IMR-90 (cell line): ENCODE data around the gene SMC5. TPM values are rescaled to one million over a fixed set of nuclear protein-coding genes. Genes with fewer than 3 reads are reported as not detected.

Experiments used
- ATAC-seq: fragments of 200-7000 bp; cut with Tn5 transposase; 2 replicates; pipeline ENCODE4 v1.9.1; 2020; ENCODE audit warnings: low read depth, mild to moderate bottlenecking, moderate library complexity
- BruUV-seq: library from RNA; stranded (reverse); fragments of 400-500 nt; replicated peaks from 2 replicates; lab custom pipeline; 2021; lab: Mats Ljungman, UMichigan
- CTCF ChIA-PET: fragments of 300-600 bp; formaldehyde crosslinking; extraction: SDS; loops from one replicate; lab custom pipeline; 2021; ENCODE audit warnings: antibody characterized with exemption; lab: Yijun Ruan, JAX
- POLR2A ChIA-PET: fragments of 300-600 bp; sonication (Branson Sonifier 250); formaldehyde crosslinking; loops from one replicate; lab custom pipeline; 2022; ENCODE audit warnings: antibody characterized with exemption; ENCODE audit not compliant: unreplicated experiment; lab: Charles Lee
- DNase-seq: peaks from one replicate; pipeline ENCODE4 v3.0.0; 2013
- H2AFZ ChIP-seq: replicated peaks from 2 replicates; pipeline ENCODE3; 2013; ENCODE audit warnings: low read length, mild to moderate bottlenecking; ENCODE audit not compliant: poor library complexity
- H2AK5ac ChIP-seq: 2 replicates; pipeline ENCODE4 v1.6.1; 2013; ENCODE audit warnings: low read depth, low read length, inconsistent platforms
- H2AK9ac ChIP-seq: replicated peaks from 2 replicates; pipeline ENCODE3; 2013; ENCODE audit warnings: mild to moderate bottlenecking, low read depth, low read length, moderate library complexity; ENCODE audit not compliant: poor library complexity
- H2BK120ac ChIP-seq: 2 replicates; pipeline ENCODE4 v1.6.1; 2013; ENCODE audit warnings: low read depth, low read length, inconsistent platforms
- H2BK15ac ChIP-seq: 3 replicates; pipeline ENCODE4 v1.6.1; 2013; ENCODE audit warnings: low read depth, low read length, inconsistent platforms
- H2BK20ac ChIP-seq: 2 replicates; pipeline ENCODE4 v1.6.1; 2013; ENCODE audit warnings: low read depth, mild to moderate bottlenecking, inconsistent platforms, low read length, moderate library complexity
- H2BK5ac ChIP-seq: 2 replicates; pipeline ENCODE4 v1.6.1; 2013; ENCODE audit warnings: mild to moderate bottlenecking, low read depth, low read length, inconsistent platforms; ENCODE audit not compliant: poor library complexity, severe bottlenecking
- H3K14ac ChIP-seq: replicated peaks from 2 replicates; pipeline ENCODE4 v1.6.1; 2013; ENCODE audit warnings: low read depth, low read length, inconsistent platforms
- H3K18ac ChIP-seq: 2 replicates; pipeline ENCODE4 v1.6.1; 2013; ENCODE audit warnings: low read depth, low read length, control low read depth
- H3K23ac ChIP-seq: 2 replicates; pipeline ENCODE4 v1.6.1; 2013; ENCODE audit warnings: low read depth, low read length, inconsistent platforms
- H3K27ac ChIP-seq: 2 replicates; pipeline ENCODE4 v1.5.1; 2013; ENCODE audit warnings: mild to moderate bottlenecking, control low read depth, low read length; ENCODE audit not compliant: insufficient read depth
- H3K27me3 ChIP-seq: 2 replicates; pipeline ENCODE4 v1.6.1; 2013; ENCODE audit warnings: low read length; ENCODE audit not compliant: control insufficient read depth, insufficient read depth
- H3K36me3 ChIP-seq: 2 replicates; pipeline ENCODE4 v1.6.1; 2013; ENCODE audit warnings: low read length, mixed read lengths; ENCODE audit not compliant: control insufficient read depth, insufficient read depth
- H3K4ac ChIP-seq: 2 replicates; pipeline ENCODE4 v1.6.1; 2013; ENCODE audit warnings: low read depth, low read length, inconsistent platforms
- H3K4me1 ChIP-seq: 2 replicates; pipeline ENCODE4 v1.6.1; 2013; ENCODE audit warnings: low read length, mixed read lengths; ENCODE audit not compliant: control insufficient read depth, insufficient read depth
- H3K4me2 ChIP-seq: 2 replicates; pipeline ENCODE4 v1.6.1; 2013; ENCODE audit warnings: low read depth, mild to moderate bottlenecking, control low read depth, low read length, moderate library complexity
- H3K4me3 ChIP-seq: 2 replicates; pipeline ENCODE4 v1.5.1; 2013; ENCODE audit warnings: low read depth, mild to moderate bottlenecking, control low read depth, low read length, moderate library complexity; ENCODE audit not compliant: insufficient read depth
- H3K56ac ChIP-seq: 2 replicates; pipeline ENCODE4 v1.6.1; 2013; ENCODE audit warnings: low read length, inconsistent platforms; ENCODE audit not compliant: insufficient read depth; ENCODE audit errors: extremely low read depth
- H3K79me1 ChIP-seq, 2 experiments: 2 replicates each; pipeline ENCODE4 v1.6.1; 2013; ENCODE audit warnings: low read length in 2 of 2, inconsistent platforms in 1 of 2, low read depth in 1 of 2
- H3K9ac ChIP-seq: 2 replicates; pipeline ENCODE4 v1.6.1; 2013; ENCODE audit warnings: low read depth, low read length, control low read depth
- H3K9me1 ChIP-seq: 2 replicates; pipeline ENCODE4 v1.6.1; 2013; ENCODE audit warnings: low read length, inconsistent platforms; ENCODE audit not compliant: insufficient read depth
- H3K9me3 ChIP-seq: 2 replicates; pipeline ENCODE4 v1.6.1; 2013; ENCODE audit warnings: low read length; ENCODE audit not compliant: control insufficient read depth, insufficient read depth
- H4K20me1 ChIP-seq: 2 replicates; pipeline ENCODE4 v1.6.1; 2013; ENCODE audit warnings: low read length, inconsistent platforms; ENCODE audit not compliant: insufficient read depth
- H4K5ac ChIP-seq: 2 replicates; pipeline ENCODE4 v1.6.1; 2013; ENCODE audit warnings: mild to moderate bottlenecking, low read depth, low read length, control low read depth
- H4K8ac ChIP-seq, 2 experiments: 2 replicates each; pipeline ENCODE4 v1.6.1; 2013; ENCODE audit warnings: low read depth in 2 of 2, low read length in 2 of 2, control low read depth in 1 of 2, inconsistent platforms in 1 of 2
- H4K91ac ChIP-seq: 2 replicates; pipeline ENCODE4 v1.6.1; 2013; ENCODE audit warnings: low read depth, low read length, inconsistent platforms; ENCODE audit not compliant: insufficient read depth
- CEBPB ChIP-seq: IDR thresholded peaks from 2 replicates; pipeline ENCODE4 v1.6.1; 2012; ENCODE audit warnings: low read depth, low read length, improper control_type of control experiment
- MAZ ChIP-seq: IDR thresholded peaks from 2 replicates; pipeline ENCODE4 v1.6.1; 2012; ENCODE audit warnings: low read depth, mild to moderate bottlenecking, low read length, improper control_type of control experiment, moderate library complexity, borderline replicate concordance
- NFE2L2 ChIP-seq: fragments of 150-350 bp; IDR thresholded peaks from 2 replicates; pipeline ENCODE4 v1.6.1; 2016; ENCODE audit warnings: low read depth, mild to moderate bottlenecking, low read length
- POLR2A ChIP-seq: IDR thresholded peaks from 2 replicates; pipeline ENCODE4 v1.6.1; 2012; ENCODE audit warnings: mild to moderate bottlenecking, low read depth, low read length
- RCOR1 ChIP-seq: IDR thresholded peaks from 2 replicates; pipeline ENCODE4 v1.6.1; 2012; ENCODE audit warnings: mild to moderate bottlenecking, low read length, improper control_type of control experiment; ENCODE audit not compliant: insufficient replicate concordance
- RFX5 ChIP-seq: IDR thresholded peaks from 2 replicates; pipeline ENCODE4 v1.8.0; 2012; ENCODE audit warnings: low read depth, mild to moderate bottlenecking, low read length, moderate library complexity
- WGBS, 2 experiments: methylation state at CpG; one replicate each; pipeline versions ENCODE4 v1.1.5 to v1.1.7; 2013; ENCODE audit warnings: missing lambda C conversion rate in 2 of 2; ENCODE audit not compliant: insufficient read length in 1 of 2; ENCODE audit errors: extremely low coverage in 2 of 2; 5-methylcytosine and 5-hydroxymethylcytosine counted together
- dilution Hi-C: fragments of 300-500 bp; cut with HindIII; formaldehyde crosslinking; loops from one replicate; pipeline ENCODE4 v1.14.3; 2018; ENCODE audit warnings: low sequenced_read_pairs; ENCODE audit not compliant: unreplicated experiment
- in situ Hi-C: fragments of 300-500 bp; cut with MboI; formaldehyde crosslinking; loops from 3 replicates; pipeline ENCODE4 v1.14.3; 2019; ENCODE audit warnings: low sequenced_read_pairs, inconsistent platforms, mixed read lengths
- intact Hi-C: fragments of 100-400 bp; cut with micrococcal nuclease; formaldehyde crosslinking; loops from 2 replicates; pipeline ENCODE4 v1.10.0; 2022
- polyA plus RNA-seq, 3 experiments: library from polyadenylated mRNA; depleted of rRNA; stranded (reverse); fragments of >200 nt; gene quantifications; 2 replicates each; pipeline ENCODE4 v1.2.3, GENCODE V29; 2012; ENCODE audit warnings: low replicate concordance in 1 of 3
- total RNA-seq: library from RNA; depleted of rRNA; stranded (reverse); fragments of >200 nt; gene quantifications from 2 replicates; pipeline ENCODE4 v1.2.3, GENCODE V29; 2012
- TF ChIP-seq, protein P1 (sequence below): conservative IDR thresholded peaks from 2 replicates; pipeline ENCODE4 v1.5.1; 2012; ENCODE audit warnings: mild to moderate bottlenecking, low read depth, low read length, improper control_type of control experiment

Gene SMC5
- total and polyA plus RNA-seq, 2 of the 4 experiments (the other 2 are of a cell fraction) = 12.0 to 13.3 TPM

DNA sequence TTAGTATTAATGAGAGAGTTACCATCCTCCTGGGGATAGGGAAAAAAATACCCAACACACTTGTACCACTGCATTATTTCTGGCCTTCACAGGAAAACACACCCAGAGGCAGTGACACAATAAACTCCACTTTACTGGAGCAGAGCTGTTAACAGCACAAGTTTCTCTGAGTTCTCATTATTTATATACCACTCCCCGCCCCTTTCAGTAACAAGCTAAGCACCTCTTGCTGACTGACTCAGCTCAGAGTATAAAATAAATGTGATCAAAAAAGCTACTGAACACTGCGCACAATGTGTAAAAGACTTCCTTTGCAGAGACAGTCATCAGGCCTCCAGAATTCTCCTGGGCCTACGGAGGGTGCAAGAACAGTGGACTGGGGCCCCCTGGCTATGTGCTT, 134.1 kb downstream of the SMC5 start:
- H4K5ac ChIP-seq = no peak overlapping the region
- no peak overlapping the region for H3K23ac ChIP-seq
- H3K4me2 ChIP-seq = no peak overlapping the region
- no peak overlapping the region for H4K91ac ChIP-seq
- peaks cover 89% of the 10 kb centered on the region for H4K20me1 ChIP-seq
- in situ Hi-C loops (no loop called here), intact Hi-C loops (no loop called here), dilution Hi-C loops (no loop called here)
- H2BK120ac ChIP-seq = no peak overlapping the region
- H3K27ac ChIP-seq = no peak overlapping the region
- H2AK9ac ChIP-seq = no peak overlapping the region
- POLR2A ChIA-PET = no interaction called here
- DNase-seq (no peak), ATAC-seq (peak; percentile 21; the same call in 1 of the 2 replicates)
- H3K14ac ChIP-seq = no peak overlapping the region
- H3K18ac ChIP-seq = no peak overlapping the region
- H3K4me3 ChIP-seq = no peak overlapping the region
- no peak overlapping the region for H2AFZ ChIP-seq
- H3K9me1 ChIP-seq = peaks cover 26% of the 10 kb centered on the region
- H3K27me3 ChIP-seq = no peaks in the 10 kb centered on the region
- H3K79me1 ChIP-seq = peaks cover 31 to 83% of the 10 kb centered on the region in 2 experiments
- H3K9ac ChIP-seq = no peak overlapping the region
- no peak overlapping the region for H2BK20ac ChIP-seq
- H4K8ac ChIP-seq = no peak overlapping the region
- CTCF ChIA-PET = interaction anchor here (0.6 to 0.9 kb wide), 2 partner anchors 30 to 1121 kb away, joined by 3 to 4 read pairs; no protein-coding TSS in a partner anchor
- no peaks in the 10 kb centered on the region for H3K9me3 ChIP-seq
- H2AK5ac ChIP-seq = no peak overlapping the region
- H3K4ac ChIP-seq = no peak overlapping the region
- TF ChIP-seq RCOR1 (no peak), NFE2L2 (no peak), MAZ (no peak), POLR2A (no peak), RFX5 (no peak), CEBPB (no peak)
- TF ChIP-seq, protein P1, sequence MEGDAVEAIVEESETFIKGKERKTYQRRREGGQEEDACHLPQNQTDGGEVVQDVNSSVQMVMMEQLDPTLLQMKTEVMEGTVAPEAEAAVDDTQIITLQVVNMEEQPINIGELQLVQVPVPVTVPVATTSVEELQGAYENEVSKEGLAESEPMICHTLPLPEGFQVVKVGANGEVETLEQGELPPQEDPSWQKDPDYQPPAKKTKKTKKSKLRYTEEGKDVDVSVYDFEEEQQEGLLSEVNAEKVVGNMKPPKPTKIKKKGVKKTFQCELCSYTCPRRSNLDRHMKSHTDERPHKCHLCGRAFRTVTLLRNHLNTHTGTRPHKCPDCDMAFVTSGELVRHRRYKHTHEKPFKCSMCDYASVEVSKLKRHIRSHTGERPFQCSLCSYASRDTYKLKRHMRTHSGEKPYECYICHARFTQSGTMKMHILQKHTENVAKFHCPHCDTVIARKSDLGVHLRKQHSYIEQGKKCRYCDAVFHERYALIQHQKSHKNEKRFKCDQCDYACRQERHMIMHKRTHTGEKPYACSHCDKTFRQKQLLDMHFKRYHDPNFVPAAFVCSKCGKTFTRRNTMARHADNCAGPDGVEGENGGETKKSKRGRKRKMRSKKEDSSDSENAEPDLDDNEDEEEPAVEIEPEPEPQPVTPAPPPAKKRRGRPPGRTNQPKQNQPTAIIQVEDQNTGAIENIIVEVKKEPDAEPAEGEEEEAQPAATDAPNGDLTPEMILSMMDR = no peak
- no peak overlapping the region for H2BK5ac ChIP-seq
- no peak overlapping the region for H2BK15ac ChIP-seq
- peaks cover 17% of the 10 kb centered on the region for H3K4me1 ChIP-seq
- WGBS, 2 experiments = 83% methylated on average over 1 of the region's 3 CpGs; no CpG with 5 or more reads in 1 of the 2 experiments
- no TSS peak for BruUV-seq
- H3K36me3 ChIP-seq = no peaks in the 10 kb centered on the region
- no peak overlapping the region for H3K56ac ChIP-seq
